HG03460 (cell line): ENCODE results near the gene CROCC2.

Experiments
- ATAC-seq: cut with Tn5 transposase; IDR thresholded peaks from one replicate; pipeline ENCODE4 v1.9.1; 2021; ENCODE audit not compliant: unreplicated experiment

The CROCC2 gene

GRCh38 chr2:240891492-240892340, 14.4 kb upstream of the CROCC2 start:
- no peak for ATAC-seq

GRCh38 chr2:240892356-240892755, 13.8 kb upstream of the CROCC2 start:
- ATAC-seq, result no peak

- no peak for ATAC-seq
Observed at GRCh38 chr2:240892925-240893324, 13.2 kb upstream of the CROCC2 start.

DNA sequence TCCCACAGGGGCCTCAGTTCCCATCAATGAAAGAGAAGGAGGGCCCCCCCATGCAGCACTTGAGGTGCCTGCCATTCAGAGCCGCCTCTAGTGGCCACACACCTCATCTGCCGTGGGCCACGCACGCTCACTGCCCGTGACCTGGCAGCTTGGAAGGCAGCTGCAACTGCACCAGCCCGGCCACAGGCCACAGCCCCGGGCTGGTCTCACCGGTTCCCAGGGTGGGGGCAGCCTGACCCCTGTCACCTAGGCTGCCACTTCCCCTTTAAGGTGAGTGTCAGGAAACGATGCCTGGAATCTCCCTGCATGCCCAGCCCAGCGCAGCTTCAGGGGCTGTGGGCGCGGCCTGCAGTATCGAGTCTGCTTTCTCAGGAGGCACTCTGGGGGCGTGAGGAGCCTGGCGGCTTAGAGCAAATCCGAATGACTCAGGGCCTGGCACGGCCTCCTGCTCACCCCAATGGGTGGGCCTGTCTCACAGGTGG, 12.7 kb upstream of the CROCC2 start:
- no peak for ATAC-seq

- no peak for ATAC-seq
Observed at GRCh38 chr2:240894006-240894405, 12.1 kb upstream of the CROCC2 start.

DNA sequence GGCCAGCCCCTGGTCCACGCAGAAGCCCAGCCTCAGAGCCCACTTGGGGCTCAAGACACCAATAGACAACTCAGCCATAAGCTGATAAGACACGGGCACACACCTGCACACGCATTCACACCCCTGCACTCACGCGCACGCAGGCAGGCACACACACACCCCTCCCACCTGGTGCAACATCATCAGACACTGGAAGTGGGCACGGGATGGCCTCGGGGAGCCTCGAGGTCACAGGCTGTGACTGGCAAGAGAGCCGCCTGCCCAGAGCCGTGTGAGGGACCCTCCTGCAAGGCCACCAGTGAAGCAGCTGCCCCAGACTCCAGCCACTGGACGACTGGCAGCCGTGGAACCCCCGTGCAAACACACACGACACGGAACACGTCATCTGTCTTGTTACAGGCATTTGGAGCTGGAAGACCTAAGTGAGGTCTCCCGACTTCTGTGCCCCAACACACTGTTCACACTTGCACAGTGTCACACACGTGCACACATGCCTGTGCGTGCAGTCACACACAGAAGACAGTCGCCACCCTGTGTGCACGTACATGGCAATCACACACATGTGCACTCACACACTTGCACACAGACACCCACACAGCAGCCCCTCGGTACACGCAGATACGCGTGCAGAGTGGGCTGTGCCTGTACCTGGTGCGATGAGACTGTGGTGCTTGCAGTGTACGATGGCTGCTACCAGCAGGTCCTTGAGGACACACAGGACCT, 11.1 kb upstream of the CROCC2 start:
- ATAC-seq, result no peak

DNA sequence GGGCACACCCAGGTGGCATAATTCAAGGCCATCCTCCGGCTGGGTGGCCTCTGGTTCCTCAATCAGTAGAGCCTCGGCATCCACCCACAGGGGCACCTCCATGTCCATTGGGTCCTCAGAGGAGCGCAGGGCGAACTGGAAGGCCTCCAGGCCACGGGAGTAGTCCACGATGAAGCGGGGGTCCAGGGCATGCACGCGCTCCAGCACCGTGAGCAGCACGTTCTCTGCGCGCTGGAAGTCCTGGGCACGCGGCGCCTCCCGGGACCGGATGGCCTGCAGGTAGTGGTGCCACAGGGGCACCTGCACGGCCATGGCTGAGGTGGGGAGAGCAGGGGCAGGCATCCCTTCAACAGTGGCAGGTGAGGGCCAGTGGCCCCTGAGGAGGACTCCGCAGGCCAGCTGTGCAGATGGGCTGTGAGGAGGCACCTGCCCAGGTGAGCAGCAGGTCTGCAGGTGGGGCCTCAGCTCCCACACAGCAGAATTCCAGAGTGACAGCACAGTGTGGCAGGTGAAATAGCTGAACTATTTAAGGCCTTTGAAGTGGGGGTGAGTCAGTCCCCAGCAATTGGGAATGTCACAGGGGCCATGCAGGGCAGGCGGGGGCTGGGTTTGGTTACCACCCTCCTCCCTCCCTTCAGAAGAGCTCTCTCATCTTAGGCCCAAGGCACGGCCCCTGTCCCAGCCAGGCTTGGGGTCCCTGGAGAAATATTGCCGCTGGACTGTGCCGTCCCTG, 10.3 kb upstream of the CROCC2 start, which contains the start of gene MAB21L4:
Gene MAB21L4, minus strand, starts transcription at position 501 of the 733 bp plus-strand sequence. Its CDS starts 159 bp downstream, at position 342.
- ATAC-seq, result no peak

GRCh38 chr2:240896394-240896793, 9.7 kb upstream of the CROCC2 start:
- ATAC-seq, result no peak

- ATAC-seq, result no peak
Observed at GRCh38 chr2:240896871-240897692, 9.1 kb upstream of the CROCC2 start.

GRCh38 chr2:240898108-240898730, 7.9 kb upstream of the CROCC2 start:
- no peak for ATAC-seq

GRCh38 chr2:240898731-240899467, 7.2 kb upstream of the CROCC2 start:
- ATAC-seq, result no peak

DNA sequence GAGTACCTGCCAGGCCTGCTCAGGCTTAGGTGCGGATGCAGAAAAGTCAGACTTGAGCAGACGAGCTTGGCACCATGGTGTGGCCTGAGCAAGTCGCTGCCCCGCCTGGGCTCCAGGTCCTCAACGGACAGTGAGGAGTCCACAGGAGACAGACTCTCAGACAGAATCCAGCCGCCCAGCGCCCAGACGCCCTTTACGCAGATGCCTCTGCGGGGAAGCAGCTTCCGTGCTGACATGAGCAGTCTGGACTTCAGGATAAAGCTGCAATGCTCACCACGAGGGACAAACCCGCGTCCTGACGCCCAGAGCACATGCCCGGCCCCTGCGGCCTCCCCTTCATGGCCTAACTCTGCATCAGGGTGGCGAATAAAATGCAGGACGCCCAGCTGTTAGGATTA, 6.7 kb upstream of the CROCC2 start:
- no peak for ATAC-seq

GRCh38 chr2:240900141-240900860, 5.8 kb upstream of the CROCC2 start:
- ATAC-seq, result no peak

GRCh38 chr2:240901986-240902614, 4.0 kb upstream of the CROCC2 start:
- ATAC-seq, result no peak

- ATAC-seq, result no peak
Observed at GRCh38 chr2:240902615-240903041, 3.5 kb upstream of the CROCC2 start.

DNA sequence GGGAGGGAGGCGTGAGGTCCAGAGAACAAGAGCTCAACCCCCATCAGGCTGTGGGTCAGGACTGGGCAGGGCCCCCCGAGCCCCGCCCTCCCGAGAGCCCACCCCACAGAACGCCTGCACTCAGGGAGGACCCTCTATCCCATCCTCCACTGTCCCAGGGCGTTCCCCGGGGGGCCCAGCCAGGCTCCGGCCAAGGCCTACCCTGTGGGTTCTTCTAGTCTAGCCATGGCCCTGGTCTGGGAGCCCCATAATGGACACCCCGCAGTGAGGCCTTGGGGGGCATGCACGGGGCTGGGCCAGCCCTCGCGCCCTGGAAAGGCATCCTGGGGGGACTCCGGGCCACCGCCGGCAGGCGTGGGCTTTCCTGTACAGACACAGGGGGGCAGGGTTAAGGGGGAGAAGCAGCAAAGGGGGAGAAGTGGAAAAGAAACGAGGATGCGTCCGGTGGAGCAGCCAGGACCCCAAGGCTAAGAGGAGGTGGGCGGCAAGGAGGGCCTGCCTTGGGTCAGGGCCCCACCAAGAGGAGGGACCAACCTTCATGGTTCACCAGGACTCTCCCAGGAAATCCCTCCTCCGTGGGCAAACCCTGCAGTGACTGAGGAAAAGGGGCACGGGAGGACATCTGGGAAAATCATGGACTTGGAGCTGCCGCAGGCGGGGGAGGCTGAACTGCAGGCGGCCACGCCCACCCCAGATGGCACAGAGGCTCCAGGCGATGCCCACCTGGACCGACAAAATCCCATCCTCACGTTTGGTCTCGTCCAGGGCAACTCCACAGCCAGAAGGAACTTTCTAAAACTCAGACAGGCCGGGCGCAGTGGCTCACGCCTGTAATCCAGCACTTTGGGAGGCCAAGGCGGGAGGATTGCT, 2.7 kb upstream of the CROCC2 start:
- no peak for ATAC-seq
